PC-3 (cell line): Measurements from ENCODE around the gene GJB5.

Experiments used
- EZH2 ChIP-seq: fragments of 300-600 bp; sonication (generic); IDR thresholded peaks from one replicate; pipeline ENCODE4 v1.6.1; 2017; ENCODE audit warnings: antibody characterized with exemption, mild to moderate bottlenecking, low read length; ENCODE audit not compliant: unreplicated experiment
- EZH2phosphoT487 ChIP-seq: fragments of 300-600 bp; sonication (generic); IDR thresholded peaks from 2 replicates; pipeline ENCODE4 v1.6.1; 2018; ENCODE audit warnings: mild to moderate bottlenecking, antibody characterized with exemption, low read length, borderline replicate concordance
- TF ChIP-seq, protein P1 (sequence below): fragments of 300-600 bp; sonication (generic); conservative IDR thresholded peaks from 2 replicates; pipeline ENCODE4 v1.5.1; 2017; ENCODE audit warnings: antibody characterized with exemption, low read depth, mild to moderate bottlenecking, low read length

DNA sequence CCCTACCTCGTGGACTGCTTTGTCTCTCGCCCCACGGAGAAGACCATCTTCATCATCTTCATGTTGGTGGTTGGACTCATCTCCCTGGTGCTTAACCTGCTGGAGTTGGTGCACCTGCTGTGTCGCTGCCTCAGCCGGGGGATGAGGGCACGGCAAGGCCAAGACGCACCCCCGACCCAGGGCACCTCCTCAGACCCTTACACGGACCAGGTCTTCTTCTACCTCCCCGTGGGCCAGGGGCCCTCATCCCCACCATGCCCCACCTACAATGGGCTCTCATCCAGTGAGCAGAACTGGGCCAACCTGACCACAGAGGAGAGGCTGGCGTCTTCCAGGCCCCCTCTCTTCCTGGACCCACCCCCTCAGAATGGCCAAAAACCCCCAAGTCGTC lies 39.9 kb downstream of the GJB5 start:
- TF ChIP-seq, protein P1, sequence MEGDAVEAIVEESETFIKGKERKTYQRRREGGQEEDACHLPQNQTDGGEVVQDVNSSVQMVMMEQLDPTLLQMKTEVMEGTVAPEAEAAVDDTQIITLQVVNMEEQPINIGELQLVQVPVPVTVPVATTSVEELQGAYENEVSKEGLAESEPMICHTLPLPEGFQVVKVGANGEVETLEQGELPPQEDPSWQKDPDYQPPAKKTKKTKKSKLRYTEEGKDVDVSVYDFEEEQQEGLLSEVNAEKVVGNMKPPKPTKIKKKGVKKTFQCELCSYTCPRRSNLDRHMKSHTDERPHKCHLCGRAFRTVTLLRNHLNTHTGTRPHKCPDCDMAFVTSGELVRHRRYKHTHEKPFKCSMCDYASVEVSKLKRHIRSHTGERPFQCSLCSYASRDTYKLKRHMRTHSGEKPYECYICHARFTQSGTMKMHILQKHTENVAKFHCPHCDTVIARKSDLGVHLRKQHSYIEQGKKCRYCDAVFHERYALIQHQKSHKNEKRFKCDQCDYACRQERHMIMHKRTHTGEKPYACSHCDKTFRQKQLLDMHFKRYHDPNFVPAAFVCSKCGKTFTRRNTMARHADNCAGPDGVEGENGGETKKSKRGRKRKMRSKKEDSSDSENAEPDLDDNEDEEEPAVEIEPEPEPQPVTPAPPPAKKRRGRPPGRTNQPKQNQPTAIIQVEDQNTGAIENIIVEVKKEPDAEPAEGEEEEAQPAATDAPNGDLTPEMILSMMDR: no peak
- TF ChIP-seq EZH2phosphoT487: no peak
- no peak for TF ChIP-seq EZH2
